Dermis microvascular lymphatic vessel endothelial cell (primary cell): ENCODE results near the gene ZNF821. TPM values are rescaled to one million over a fixed set of nuclear protein-coding genes. Genes with fewer than 3 reads are reported as not detected.
"Not testable (repeated sequence)": the region's sequence is repeated elsewhere in the genome, so short reads cannot be mapped to it uniquely, and the experiment has no call there.

Experiments
- DNase-seq, 2 donors: peaks; one replicate each; pipeline versions ENCODE4 v3.0.0 to v3.0.0-alpha.2; 2010; ENCODE audit warnings: low read depth in 2 of 2
- total RNA-seq: library from RNA; depleted of rRNA; stranded (reverse); fragments of >200 nt; gene quantifications from 2 replicates; pipeline ENCODE4 v1.2.1, GENCODE V29; 2014

ZNF821 gene
- total RNA-seq, 1 donor from 2014 or later, result 5.3 TPM

DNA sequence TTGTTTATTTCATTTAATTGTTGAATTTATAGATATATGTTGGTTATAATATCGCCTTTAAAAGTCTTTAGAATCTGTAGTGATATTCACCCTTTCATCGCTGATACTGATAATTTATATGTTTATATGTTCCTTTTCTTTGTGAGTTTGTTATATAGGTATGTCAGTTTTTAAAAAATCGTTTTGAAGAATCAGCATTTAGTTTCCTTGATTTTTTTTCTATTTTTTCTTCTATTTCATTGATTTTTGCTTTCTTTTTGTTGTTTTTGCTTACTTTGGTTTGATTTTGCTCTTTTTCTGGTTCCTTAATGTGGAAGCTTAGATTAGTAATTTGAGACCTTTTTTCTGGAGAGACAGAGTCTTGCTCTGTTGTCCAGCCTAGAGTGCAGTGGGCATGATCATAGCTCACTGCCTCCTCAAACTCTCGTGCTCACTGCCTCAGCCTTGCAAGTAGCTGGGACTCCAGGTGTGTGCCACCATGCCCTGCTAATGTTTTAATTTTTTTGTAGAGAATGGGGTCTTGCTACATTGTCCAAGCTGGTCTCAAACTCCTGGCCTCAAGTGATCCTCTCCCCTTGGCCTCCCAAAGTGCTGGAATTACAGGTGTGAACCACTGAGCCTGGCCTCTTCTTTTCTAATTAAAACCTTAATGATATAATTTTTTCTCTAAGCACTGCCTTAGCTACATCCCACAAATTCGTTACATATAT lies 18.8 kb upstream of the ZNF821 start:
- no peak for DNase-seq

DNA sequence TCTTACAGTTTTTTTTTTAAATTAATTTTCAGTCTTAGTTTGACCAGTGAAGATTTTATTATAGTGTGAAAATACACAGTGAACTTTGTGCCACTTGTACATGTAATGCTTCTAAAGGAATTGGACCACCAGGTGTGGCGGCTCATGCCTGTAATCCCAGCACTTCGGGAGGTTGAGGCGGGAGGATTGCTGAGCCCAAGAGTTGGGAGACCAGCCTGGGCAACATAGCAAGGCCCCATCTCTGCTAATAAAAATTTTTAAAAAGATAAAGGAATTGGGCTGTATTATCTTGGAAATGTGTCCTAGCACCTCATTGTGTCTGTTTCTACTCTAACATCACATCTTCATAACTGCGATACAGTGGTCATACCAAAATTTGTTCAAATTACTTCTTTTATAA lies 15.2 kb upstream of the ZNF821 start:
- DNase-seq, result no peak

DNA sequence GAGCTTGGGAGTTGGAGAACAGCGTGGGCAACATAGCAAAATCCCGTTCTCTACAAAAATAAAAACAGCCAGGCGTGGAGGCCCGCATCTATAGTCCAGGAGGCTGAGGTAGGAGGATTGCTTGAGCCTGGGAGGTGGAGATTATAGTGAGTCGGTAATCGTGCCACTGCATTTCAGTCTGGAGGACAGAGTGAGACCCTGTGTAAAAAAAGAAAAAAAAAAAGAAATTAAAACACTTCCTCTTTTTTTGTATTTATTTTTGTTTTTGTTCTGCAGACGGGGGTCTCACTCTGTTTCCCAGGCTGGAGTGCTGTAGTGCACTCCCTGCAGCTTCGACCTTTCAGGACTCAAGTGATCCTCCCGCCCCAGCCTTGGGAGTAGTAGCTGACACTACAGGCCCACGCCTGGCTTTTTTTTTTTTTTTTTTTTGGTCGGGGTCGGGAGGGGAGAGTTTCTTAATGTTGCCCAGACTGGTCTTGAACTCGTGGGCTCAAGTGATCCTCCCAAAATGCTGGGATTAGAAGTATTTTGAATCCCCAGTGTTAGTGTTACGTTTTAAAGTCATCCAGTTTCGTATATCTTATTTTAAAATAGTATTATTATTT lies 12.9 kb upstream of the ZNF821 start:
- no peak for DNase-seq

DNA sequence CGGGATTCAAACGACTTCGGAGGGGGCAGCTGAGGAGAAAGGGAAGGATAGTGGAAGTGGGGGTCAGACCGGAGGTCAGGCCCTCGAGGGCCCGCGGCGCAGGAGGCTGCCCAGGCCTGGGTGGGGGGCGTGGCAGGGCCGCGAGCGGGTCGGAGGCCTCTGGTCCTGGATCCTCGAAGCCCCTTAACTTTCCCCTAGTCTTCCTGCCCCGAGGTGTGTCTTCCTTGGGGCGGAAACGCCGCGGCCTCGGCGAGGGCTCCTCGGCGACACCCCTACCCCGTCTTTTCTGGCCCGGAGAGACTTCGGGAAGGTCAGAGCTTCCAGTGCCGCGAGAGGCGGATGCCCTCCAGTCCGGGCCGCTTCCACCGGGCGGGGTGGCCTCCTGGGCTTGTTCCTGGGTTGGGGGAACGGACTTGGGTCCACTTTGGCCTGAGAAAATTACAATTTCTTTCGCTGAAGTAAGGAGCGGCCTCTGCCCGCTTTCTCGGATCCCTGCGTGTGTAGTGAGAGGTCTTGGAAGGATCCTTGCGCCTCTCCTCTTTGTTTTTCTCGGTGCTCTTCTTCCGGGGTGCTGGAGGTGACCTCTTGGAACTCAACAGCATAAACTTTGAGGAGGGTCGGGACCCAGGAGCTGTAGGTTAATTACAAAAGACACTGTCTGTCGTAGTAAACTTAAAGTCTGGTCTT lies 11.8 kb upstream of the ZNF821 start:
- peak in 1 of 2 donors; percentile 40 for DNase-seq

DNA sequence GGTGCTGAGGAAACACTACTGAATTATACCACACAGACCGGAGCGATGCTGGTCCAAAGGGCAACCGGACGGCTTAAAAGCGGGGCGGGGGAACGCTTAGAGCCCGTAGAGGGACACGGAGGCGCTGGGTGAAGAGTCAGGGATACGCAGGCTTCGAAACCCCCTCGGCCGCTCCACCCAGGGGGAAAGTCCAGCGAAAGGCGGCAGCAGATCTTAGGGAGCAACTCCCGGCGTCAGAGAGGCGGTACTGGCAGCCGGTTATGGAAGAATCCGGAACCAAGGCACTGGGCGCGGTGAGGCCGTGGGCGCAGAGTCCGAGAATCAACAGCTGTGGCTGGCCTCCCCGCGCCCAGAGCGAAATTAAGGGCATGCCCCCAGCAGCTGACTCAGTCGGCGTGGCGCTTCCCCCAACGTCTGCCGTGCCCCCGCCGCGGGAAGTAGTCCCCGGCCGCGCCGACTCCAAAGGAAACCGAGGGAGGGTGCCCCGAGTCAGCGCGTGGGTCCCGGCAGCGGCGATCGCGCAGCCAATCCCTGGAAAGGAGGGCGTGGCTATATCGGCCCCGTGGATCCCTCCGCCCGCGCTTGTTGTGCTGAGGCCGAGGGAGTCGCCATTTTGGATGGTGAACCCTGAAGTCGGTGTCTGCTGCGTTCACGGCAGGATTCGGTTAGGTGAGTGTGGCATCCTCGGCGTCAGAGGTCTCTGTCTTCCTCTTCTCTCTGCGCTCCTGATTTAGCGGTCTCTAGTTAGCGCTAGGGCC lies 11.1 kb upstream of the ZNF821 start, which contains the start of gene IST1:
Gene IST1, plus strand, starts transcription at position 611 of the 758 bp plus-strand sequence. CDS start 20,110 bp downstream, outside the sequence.
- peak; percentile 95 to 100 for DNase-seq

DNA sequence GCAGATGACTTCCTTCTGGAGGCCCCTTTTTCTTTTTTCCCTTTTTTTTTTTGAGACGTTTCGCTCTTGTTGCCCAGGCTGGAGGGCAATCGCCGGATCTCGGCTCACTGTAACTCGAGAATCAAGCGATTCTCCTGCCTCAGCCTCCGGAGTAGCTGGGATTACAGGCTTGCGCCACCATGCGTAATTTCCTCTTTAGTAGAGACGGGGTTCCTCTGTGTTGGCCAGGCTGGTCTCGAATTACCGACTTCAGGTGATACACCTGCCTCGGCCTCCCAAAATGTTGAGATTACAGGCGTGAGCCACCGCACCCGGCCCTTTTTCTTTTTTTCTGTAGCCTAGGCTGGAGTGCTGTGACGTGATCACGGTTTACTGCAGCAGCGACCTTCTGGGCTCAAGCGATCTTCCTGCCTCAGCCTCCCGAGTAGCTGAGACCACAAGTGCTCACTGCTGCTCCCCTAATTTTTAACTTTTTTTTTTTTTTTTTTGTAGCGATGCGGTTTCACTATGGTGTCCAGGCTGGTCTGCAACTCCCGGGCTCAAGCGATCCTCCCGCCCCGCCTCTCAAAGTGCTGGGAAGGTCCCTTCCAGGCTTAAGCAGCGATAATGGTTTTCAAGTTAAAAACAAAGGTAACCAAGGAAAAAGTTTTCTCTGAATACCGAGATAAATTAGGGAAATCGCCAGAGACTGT lies 10.4 kb upstream of the ZNF821 start:
- DNase-seq, result peak in 1 of 2 donors; percentile 73

DNA sequence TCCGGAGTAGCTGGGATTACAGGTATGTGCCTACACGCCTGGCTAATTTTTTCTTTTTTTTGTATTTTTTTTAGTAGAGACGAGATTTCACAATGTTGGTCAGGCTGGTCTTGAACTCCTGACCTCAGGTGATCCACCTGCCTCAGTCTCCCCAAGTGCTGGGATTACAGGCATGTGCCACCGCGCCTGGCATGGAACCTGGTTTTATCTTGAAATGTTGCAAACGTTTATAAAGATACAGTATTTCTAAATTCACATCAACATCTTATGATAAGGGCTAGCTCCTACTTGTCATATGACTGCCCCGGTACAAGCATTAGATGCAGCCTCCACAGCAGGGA lies 9.9 kb upstream of the ZNF821 start:
- DNase-seq, result no peak

DNA sequence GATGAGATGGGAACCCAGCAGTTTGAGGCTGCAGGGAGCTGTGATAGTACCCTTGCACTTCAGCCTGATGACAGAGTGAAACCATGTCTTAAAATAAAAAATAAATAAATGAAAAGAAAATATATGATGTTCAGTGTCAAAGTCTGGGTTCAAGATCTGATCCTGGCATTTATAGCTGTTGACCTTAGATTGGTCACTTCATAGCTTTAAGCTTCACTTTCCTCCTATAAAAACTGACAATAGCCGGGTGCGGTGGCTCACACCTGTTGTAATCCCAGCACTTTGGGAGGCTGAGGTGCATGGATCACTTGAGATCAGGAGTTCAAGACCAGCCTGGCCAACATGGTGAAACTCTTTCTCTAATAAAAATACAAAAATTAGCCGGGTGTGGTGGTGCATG lies 5.2 kb upstream of the ZNF821 start:
- DNase-seq, result no peak

DNA sequence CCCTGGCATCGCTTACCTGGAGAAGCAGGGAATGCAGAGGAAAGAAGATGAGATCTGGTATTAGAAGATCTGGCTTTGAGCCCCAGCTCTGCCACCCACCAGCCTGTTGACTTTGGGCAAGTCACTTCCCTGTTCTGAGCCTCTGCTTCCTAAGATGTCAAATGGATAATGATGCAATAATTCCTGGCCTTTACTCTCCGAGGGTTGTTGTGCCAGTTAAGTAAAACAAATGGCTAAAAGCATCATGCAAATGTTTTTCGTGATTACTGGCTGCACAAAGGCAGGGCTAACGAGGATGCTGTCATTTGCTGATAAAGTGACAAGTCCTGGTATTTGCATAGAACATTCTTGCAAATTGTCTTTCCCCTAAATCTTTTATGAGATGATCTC lies 1.3 kb upstream of the ZNF821 start:
- no peak for DNase-seq

DNA sequence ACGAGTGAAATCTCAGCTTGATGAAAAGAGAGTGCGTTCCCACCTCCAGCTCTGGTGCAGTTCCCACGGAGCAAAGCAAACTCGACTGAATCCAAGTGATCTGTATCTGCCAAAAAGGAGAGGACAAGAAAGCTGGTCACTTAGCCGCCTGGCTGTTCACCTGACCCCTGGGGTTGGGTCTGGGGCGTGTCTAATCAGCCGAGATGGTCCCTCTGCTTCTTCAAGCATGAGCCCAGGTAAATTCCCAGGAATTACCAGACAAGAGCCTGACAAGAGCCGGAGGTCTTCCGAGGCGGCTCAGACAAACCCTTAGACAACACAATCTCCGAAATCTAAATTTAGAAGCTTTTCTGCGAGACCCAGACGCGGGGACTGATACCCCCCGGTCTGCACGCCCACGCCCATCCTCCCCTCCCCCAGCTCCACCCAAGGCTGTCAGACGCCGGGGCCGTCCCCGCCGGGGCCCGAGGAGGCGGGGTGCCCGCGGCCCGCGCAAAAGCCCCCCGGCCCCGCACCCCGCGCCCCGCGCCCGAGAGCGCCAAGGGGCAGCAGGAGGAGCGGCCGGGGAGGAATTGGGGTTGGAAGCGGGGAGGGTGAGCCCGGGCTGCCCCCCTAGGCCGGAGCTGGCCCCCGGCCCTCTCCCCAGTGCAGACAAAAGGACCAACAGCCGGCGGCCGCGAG lies 674 bp downstream of the ZNF821 start:
- DNase-seq, result peak in 1 of 2 donors; percentile 17

DNA sequence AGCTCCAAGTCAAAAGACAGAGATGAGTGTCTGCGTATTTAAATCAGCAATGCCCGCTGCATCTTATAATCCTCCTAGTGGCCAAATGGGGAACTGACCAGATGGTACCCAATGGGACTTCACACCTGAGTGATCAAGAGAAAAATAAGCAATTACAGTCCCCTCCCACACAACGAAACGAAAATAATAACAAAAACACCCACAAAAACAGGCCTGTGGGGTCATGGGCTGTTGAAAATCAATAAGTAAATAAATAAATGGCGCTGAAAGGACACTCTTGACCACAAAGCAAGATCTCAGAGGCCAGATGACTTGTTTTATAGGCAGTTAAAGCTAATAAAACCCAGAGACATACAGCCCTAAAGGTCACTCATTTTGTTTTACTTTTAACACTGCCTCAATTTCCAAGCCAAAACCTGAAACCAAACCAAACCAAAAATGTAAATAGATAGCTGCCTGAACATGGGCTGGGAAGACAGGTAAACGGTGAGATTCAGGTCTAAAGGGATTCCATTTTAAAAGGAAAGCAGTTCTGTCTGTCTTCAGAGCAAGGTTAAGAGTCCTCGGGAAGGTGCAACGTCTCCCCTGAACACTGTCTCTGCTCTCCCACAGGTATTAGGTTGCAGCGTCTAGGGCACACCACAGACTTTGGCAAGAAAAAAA lies 1.3 kb downstream of the ZNF821 start:
- DNase-seq, result peak; percentile 48 to 81

DNA sequence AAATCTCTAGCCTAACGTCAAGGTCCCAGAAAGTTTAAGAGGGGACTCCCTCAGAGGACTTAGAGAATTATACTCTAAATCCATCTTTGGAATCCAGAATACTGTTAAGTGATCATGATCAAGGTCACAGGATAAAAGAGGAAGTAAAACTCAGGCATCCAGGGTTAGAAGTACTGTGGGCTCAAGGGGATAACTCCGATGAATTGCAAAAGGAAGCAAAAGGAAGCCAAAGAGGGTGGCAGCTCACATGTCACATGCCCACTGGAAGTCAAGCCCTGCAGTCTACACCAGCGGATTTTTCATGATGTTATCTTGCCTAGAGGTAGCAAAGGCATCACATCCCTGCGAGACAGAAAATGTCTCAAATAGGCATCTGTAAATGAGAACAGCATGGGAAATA lies 3.8 kb downstream of the ZNF821 start:
- no peak for DNase-seq

DNA sequence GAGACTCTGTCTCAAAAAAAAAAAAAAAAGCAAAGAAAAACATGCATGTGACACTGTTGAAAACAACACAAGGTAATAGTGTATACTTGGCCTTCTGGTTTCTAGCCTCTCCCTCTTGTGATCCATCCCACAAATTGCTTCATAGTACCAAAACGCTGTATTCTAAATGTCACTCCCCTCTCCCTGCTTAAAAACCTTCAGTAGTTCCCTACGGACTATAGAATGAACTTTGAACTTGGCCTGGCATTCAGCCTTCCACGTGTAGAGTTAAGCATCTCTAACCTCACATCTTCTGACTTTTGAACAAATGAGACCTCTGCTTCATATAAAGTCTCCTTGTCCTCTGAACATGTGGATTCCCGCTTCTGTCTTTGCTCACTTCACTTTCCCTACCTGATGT lies 5.1 kb downstream of the ZNF821 start:
- no peak for DNase-seq

DNA sequence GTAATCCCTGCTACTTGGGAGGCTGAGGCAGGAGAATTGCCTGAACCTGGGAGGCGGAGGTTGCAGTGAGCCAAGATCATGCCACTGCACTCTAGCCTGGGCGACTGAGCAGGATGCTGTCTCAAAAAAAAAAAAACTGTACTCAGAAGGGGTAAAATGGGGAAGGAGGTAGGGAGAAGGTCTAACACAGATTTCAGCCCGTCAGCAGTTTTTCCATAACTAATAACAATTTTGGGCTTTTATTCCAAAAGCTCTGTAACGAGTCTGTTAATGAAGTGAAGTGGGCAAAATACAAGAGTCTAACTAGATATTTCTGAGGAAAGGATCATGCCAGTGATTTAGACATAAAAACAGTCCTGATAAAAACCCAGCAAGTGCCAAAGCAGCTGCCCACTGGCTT lies 10.8 kb downstream of the ZNF821 start:
- DNase-seq, result no peak

DNA sequence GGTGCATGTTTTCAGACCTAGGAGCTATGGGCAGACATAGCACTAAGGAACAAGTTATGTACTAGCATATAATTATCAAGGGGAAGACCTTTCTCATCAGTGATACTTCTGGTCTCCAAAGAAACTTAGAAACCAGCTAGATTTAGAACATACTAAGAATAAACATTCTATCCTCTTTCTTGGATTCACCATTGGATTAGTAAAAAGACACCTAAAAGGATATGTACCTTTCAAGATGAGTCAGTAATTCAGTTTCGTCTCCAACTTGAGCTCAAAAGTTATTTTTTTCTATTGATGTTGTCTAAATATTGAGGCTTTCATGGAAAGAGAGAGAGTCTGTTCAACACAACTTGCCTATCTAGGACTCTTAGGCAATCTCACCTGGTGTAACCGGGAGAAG lies 13.2 kb downstream of the ZNF821 start:
- no peak for DNase-seq

DNA sequence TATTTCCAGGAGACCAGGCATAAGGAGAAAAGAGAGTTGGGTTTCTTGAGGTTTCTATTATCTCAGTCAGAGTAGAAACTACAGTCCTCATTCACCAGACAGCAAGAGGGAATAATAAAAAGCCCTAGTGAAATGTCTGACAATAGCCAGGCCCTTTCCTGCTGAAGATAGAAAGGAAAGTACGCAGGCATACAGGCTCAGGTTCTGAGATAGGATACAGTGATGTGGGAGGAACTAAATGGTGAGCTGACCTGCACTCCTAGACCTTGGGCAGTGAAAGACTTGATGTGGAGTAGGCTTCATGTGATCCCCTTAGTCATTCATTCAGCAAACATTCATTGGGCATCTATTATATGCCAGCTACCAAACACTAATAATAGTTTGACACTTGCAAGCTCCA lies 14.9 kb downstream of the ZNF821 start:
- no peak for DNase-seq

DNA sequence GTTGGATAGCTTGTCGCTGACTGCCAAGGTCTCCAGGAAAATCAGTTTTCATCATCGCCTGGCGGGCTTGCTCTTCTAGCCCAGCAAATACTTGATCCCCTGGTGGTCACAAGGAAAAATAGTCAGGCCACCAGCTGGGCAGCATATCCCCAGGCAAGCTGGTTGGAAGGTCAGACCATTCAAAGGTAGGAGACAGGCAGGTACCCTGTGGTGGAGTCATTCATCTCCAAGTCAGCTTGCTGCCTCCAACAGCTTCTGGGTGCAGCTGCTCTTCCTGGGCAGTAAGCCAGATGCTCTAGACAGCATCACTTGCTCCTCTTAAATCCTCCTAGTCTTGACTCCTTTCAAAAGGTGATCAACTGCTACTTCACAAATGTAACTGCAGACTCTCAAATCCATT lies 16.0 kb downstream of the ZNF821 start:
- no peak for DNase-seq

DNA sequence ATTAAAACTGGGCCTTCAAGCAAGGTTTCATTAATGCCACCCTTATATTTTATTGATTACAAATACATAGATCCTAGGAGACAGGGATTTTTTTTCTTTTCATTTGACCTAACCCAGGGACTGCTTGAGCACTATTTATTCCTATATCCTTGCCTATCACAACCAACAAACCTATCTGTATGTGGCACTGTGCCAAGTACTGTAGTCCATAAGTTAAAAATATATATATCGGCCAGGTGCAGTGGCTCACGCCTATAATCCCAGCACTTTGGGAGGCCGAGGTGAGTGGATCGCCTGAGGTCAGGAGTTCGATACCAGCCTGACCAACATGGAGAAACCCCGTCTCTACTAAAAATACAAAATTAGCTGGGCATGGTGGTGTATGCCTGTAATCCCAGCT lies 16.8 kb downstream of the ZNF821 start:
- DNase-seq, result not testable (repeated sequence)

DNA sequence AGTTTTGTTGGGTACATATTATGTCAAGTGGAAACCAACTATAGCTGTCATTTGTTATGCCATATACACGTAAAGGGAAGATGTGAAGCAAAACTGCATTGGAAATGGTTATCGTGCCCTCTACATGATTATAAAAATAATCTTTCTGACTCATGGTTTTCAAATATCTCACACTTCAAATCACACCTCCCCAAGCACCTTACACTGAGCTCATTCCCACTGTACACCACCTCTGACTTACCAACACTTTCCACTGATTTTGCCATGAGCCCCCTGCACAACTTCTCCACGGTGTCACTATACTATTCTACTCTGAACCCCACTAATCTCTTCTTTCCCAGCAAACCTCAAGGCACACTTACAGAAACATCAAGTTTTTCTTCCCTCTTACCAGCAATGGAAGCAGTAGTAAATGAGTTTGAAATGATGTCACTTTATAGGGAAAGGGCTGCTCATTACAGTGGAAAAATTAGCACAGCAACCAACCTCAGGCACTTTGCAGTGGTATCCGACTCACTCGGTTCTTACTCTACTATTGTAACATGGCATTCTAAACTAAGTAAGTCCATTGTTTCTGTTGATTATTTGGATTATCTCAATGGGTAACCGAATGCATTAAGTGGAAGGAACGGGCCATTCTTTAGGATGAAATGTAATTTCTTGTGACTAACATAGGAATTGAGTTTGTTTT lies 18.7 kb downstream of the ZNF821 start:
- DNase-seq, result no peak

DNA sequence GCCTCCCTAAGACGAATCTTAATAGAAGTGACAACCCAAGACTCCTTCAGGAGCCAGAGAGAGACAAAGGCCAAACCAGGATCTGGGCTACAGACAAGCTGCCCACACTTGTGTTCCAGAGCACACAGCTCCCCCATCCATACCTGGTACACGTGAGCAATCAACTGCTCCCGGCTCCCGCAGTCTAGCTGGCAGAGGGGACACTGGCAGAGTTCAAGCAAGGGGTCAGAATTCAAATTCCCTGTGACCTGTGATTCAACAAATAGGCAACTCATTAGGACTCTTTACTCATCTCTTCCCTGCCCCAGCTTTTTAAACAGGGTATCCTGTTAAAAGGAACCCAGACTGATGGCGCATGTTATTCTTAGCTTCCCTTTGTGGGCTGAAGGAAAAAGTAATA lies 20.0 kb downstream of the ZNF821 start:
- DNase-seq, result no peak
